K562 (cell line): ENCODE measurements around the gene SLC25A42.

Experiments
- BHLHE40 ChIP-seq: IDR thresholded peaks from 2 replicates; pipeline ENCODE4 v1.6.1; 2011; ENCODE audit warnings: low read length, improper control_type of control experiment
- CTCF ChIP-seq, 3 experiments: IDR thresholded peaks in 2 of 3; conservative IDR thresholded peaks in 1 of 3; 2 replicates each; pipeline ENCODE4 v1.5.1; 2011 to 2012; ENCODE audit warnings: low read length in 3 of 3, mild to moderate bottlenecking in 3 of 3, control low read depth in 2 of 3, improper control_type of control experiment in 1 of 3, inconsistent platforms in 1 of 3, low read depth in 1 of 3, mixed read lengths in 1 of 3, moderate library complexity in 1 of 3; ENCODE audit not compliant: insufficient read depth in 2 of 3
- FOSL1 ChIP-seq: fragments of 200-800 bp; sonication (Bioruptor generic); conservative IDR thresholded peaks from 2 replicates; pipeline ENCODE4 v1.6.1; 2016; ENCODE audit warnings: missing genetic modification characterization, missing compliant biosample characterization
- HMG20B ChIP-seq: fragments of 250-450 bp; sonication (Bioruptor Pico); IDR thresholded peaks from 2 replicates; pipeline ENCODE4 v1.5.0; 2021; ENCODE audit warnings: mild to moderate bottlenecking
- NBN ChIP-seq: fragments of 450-650 bp; IDR thresholded peaks from 2 replicates; pipeline ENCODE4 v1.6.1; 2016; ENCODE audit warnings: low read depth, mild to moderate bottlenecking
- NCOA1 ChIP-seq: fragments of 450-650 bp; IDR thresholded peaks from 2 replicates; pipeline ENCODE4 v1.6.1; 2016; ENCODE audit warnings: low read depth
- POLR2A ChIP-seq: fragments of 450-650 bp; conservative IDR thresholded peaks from 2 replicates; pipeline ENCODE4 v1.6.1; 2016
- REST ChIP-seq, 2 experiments: fragments of 450-650 bp; formaldehyde crosslinking in 1 of 2; IDR thresholded peaks; 2 replicates each; pipeline versions ENCODE4 v1.4.0 to v1.6.1; 2014 to 2020; ENCODE audit warnings: mild to moderate bottlenecking in 2 of 2, borderline replicate concordance in 1 of 2, low read depth in 1 of 2
- RFX5 ChIP-seq: IDR thresholded peaks from 2 replicates; pipeline ENCODE4 v1.6.1; 2011; ENCODE audit warnings: low read depth, mild to moderate bottlenecking, improper control_type of control experiment, low read length
- SAP30 ChIP-seq: fragments of 200-600 bp; sonication (generic); IDR thresholded peaks from 2 replicates; pipeline ENCODE4 v1.6.1; 2012; ENCODE audit warnings: borderline replicate concordance, low read depth, mild to moderate bottlenecking, moderate library complexity, low read length, control low read depth, inconsistent platforms; ENCODE audit not compliant: insufficient read depth, poor library complexity, severe bottlenecking
- SETDB1 ChIP-seq: IDR thresholded peaks from one replicate; pipeline ENCODE4 v1.6.1; 2012; ENCODE audit warnings: low read length, control low read depth, inconsistent platforms
- TRIM28 ChIP-seq: fragments of 450-650 bp; IDR thresholded peaks from 2 replicates; pipeline ENCODE4 v1.6.1; 2017
- ZBTB34 ChIP-seq: fragments of 250-450 bp; sonication (Bioruptor Pico); IDR thresholded peaks from 2 replicates; pipeline ENCODE4 v1.8.0; 2021; ENCODE audit warnings: mild to moderate bottlenecking, moderate library complexity

- TF ChIP-seq NCOA1 (no peak), SETDB1 (no peak), POLR2A (peak; percentile 89), CTCF (IDR thresholded peaks at IDR 0.05 in 2 of 3, conservative IDR thresholded peaks at IDR 0.05 in 1 of 3; ENCODE audit: insufficient read depth in 2 of 3, low read depth in 1 of 3, low read length in 3 of 3) (no peak), BHLHE40 (no peak), ZBTB34 (no peak), RFX5 (no peak), NBN (no peak), TRIM28 (peak; percentile 66; the same call in 1 of the 2 replicates), REST (IDR thresholded peaks at IDR 0.05; ENCODE audit: borderline replicate concordance) (no peak), REST (CRISPR knock-in tag; IDR thresholded peaks at IDR 0.05; ENCODE audit: low read depth) (no peak), FOSL1 (tag) (no peak), HMG20B (no peak), SAP30 (no peak)
These were observed 41.7 kb downstream of the SLC25A42 start for GRCh38 chr19:19105365-19106055.
